CD4-positive, alpha-beta T cell treated with Interleukin-15 for 4 hours (primary cell): Measurements from ENCODE around the gene RAB7B.
"Not testable (repeated sequence)": the region's sequence is repeated elsewhere in the genome, so short reads cannot be mapped to it uniquely, and the experiment has no call there.

Experiments
- DNase-seq: peaks from one replicate; pipeline ENCODE4 v3.0.0-alpha.2; 2020; ENCODE audit warnings: low spot score

The RAB7B gene, protein sequence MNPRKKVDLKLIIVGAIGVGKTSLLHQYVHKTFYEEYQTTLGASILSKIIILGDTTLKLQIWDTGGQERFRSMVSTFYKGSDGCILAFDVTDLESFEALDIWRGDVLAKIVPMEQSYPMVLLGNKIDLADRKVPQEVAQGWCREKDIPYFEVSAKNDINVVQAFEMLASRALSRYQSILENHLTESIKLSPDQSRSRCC

DNA sequence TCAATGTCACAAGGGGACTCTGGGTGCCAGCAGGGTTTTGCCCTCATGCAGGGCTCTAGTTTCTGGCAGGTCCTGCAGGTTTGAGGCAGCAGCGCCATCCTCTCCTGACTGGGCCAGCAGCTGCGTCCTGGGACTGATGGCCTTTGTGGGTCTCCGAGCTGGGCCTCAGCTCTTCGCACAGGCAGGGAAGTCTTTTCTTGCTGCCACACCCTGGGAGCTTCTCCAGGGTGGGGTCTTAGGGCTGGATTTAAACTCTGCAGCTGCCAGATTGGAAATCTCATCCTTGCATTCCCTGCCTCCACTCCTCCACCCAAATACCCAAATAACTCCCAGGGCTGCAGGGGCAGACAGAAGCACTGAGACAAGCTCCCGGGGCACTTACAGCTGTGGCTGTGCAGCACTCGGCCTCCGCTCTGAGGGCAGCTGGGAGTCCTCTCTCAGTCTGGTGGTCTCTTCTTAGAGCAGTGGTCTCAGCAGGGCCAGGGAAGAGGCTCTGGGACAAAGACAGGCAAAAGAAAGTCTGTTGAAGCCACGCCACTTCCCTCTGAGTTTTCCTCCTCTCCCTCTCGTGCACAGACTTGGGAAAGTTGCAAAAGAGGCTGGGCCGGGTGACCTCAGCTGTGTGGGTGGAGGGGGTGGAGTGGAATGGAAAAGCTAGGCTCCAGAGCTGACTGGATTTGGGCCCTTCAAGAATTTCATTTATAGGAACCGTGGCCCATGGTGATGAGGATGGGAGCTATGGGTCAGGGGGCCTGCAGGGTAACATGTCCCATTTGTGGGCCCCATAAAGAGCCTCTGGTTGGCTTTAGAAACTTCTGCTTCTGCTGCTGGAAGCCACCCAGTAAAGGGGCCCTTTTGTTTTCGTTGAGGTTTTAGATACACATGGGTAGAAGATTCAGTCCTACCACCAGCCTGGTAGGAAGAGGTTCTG lies at the start of gene RAB7B:
Gene RAB7B, minus strand, starts transcription at position 525 of the 931 bp plus-strand sequence. CDS start 9,260 bp downstream, outside the sequence.
- DNase-seq, result no peak

DNA sequence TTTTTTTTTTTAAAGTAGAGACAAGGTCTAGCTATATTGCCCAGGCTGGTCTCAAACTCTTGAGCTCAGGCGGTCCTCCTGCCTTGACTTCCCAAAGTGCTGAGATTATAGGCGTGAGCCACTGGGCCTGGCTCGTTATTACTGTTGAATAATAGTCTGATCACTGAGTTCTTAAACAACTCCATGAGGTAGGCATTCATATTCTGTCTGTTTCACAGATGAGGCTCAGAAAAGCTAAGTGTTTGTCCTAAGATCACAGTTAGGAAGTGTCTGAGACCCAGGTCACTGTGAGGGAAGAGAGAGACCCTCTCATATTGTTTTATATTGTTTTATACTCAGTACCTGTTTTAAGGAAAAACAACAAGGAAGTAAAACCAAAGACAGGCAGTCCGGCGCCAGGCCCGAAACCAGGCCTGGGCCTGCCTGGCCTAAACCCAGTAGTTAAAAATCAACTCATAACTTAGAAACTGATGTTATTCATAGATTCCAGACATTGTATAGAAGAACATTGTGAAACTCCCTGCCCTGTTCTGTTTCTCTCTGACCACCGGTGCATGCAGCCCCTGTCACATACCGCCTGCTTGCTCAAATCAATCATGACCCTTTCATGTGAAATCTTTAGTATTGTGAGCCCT lies 49.2 kb upstream of the RAB7B start:
- not testable (repeated sequence) for DNase-seq

- peak; percentile 44 for DNase-seq
Observed at GRCh38 chr1:206050655-206051235, 47.5 kb upstream of the RAB7B start.

DNA sequence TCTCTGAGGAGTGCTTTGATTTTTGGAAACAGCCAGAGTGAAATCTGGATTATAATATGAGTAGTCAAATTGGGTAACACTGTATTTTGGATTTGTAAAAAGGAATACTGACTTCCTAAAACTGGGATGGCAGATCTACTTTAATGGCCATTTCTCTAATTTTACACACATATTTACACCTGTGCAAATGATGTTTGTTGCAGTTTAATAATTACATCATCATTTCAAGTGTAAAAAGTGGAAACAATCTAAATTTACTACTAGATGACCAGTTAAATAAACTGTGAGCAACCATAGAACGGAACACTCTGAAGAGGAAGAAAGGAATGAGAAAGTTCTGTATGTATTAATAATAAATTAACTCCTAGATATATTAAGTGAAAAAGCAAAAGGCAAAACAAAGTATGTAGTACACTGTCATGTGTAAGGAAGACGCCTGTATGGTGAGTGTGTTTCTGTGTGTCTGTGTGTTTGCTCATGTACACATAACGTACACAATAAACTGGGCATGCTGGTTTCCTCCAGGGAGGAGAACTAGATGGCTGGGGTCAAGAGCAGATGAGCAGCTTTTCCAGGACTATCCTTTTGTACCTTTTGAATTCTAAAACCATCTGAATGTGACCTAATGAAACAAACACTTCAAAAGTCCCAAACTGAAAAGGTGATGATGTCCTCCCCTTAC lies 46.9 kb upstream of the RAB7B start:
- no peak for DNase-seq

GRCh38 chr1:206049293-206049692 lies 46.1 kb upstream of the RAB7B start:
- no peak for DNase-seq

- no peak for DNase-seq
Observed at GRCh38 chr1:206048582-206048981, 45.4 kb upstream of the RAB7B start.

DNA sequence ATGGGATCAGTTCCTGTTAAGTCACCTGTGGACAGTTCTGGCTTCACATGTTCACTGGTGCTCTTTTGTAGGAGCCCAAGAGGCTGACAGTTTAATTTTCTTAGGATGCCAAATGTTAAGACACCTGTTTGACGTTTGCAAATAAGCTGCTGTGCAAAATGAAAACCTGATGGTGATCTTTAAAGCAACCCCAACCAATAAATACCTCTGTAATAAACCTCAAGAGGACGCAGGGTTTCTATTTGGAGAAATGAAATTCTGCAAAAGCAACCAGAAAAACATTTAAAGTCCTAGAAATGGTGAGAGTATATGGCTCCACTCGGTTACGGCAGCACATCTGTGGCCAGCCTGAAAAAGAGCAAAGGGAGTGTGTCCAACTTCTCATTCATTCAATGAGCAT lies 44.1 kb upstream of the RAB7B start:
- no peak for DNase-seq

DNA sequence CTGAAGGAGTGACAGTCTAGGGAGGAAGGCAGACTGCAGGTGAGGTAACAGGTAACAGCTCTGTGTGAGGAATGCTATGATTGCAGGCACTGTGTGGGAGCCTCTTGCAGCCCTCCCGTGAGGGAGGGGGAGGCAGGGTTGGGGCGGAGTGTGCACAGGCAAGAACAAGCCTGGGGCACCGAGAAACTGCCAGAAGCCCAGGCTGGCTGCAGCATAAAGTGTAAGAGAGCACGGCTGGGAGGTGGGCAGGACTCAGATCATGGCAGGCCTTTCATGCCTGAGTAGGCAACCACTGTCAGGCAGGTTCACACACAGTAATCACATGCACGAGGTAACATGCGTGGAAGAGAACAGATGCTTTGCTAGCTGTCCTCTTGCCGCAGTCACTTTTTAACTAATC lies 38.4 kb upstream of the RAB7B start:
- DNase-seq, result no peak

DNA sequence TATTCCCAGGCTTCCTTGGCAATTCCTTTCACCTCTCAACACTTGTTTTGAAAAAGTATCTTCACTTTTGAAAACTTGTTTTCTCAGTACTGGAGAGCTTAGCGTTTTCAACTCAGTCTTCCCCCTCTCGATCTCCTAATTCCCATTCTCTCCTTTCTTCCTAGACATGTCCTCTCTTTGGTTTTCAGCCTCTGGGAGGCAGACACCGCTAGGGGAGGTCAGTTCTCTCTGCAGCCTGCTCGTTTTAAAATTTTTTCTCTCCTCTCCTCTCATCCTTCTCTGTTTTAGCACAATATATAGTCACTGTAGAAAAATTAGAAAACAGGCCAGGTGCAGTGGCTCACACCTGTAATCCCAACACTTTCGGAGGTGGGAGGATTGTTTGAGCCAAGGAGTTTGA lies 37.1 kb upstream of the RAB7B start:
- DNase-seq, result no peak

DNA sequence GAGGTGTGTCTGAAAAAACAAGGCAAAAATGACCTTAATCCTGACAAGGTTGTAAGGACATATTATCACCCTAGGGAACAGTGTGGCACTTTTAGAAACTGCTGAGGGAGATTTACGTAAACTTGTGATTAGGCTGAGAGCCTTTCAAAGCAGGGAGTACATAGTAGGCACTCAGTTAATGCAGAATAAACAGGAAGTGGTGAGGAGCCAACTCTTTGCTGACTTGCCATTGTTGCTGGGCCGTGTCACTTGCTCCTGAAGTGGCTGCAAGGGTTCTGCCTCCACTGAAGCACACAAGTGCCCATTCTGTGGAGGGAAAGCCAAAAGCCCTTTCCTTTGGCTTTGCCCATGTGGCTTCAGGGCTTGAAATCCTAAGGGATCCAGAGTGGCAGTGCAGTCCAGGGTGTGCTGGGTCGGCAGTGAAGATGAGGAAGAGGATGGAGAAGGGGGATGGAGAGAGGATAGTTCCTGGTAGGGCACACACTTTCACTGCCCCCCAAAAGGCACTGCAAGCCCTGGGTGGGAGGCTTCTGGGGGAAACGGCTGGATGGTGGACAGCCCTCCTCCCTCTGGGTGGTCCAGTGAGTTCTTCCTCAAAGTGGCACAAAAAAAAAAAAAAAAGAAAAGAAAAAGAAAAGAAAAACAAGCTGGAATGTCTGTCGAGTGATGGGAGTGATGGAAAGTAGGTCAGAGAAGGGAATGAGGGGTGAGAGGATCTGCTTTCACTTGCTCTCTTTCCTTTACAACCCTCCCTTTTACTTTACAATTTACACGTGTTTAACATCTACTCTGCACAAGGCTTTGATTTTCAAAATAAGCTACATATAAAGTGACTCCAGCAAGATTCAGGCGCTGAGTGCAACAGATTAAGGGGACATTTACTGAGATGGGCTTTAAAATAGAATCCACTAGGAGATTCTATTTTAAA lies 36.1 kb upstream of the RAB7B start:
- no peak for DNase-seq

DNA sequence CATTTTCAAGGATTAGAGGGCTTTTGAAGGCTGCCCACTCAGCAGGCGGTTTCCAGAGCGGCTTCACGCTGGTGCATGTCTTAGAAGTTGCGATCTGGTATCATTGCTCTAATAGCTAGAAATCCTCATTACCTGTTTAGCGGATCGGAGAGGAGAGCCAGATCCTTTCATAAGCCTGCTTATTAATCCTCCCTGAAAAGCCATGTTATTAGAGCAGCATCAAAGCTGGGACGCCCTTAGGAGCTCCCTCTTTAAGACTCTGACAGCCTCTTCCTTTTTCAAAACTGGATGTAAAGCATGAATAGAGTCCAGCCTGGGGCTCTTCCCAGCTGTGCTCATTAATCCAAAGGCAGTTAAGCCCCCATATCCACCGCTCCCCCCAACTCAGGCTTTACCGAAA lies 34.4 kb upstream of the RAB7B start:
- DNase-seq, result no peak

GRCh38 chr1:206036663-206037455 lies 33.7 kb upstream of the RAB7B start:
- no peak for DNase-seq

GRCh38 chr1:206035027-206035426 lies 31.8 kb upstream of the RAB7B start:
- no peak for DNase-seq

DNA sequence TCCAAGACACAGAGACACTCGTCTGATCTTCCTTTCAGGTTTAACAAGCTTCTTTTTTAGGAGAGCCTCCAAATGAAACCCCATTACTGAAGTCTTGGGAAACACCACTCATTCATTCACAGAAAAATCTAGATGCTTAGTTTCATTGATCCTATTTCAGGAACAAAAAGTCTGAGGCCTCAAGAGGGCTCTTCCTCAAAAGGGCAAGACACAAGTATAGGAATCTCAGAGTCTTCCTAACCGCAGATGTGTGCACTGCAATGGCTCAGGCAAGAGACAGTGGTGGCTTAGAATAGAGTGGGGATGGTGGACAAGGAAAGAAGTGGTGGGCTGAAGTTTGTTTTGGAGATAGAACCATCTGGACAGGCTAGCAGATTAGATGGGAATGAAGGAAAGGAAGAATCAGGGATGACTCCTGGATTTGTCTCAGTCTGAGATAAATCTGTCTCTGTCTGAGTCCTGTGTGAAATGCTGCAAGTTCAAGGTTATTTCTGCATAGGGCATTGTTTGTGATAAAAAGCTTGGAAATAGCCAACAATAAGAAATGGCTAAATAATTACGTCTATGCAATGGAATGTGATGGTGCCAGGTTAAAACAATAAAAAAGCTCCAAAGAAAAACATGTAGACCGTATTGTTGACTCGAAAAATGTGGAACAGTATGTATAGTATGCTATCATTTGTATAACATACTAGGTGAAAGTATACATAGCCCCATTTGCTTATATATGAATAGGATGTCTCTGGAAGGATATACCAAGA lies 29.4 kb upstream of the RAB7B start:
- no peak for DNase-seq

- peak; percentile 54 for DNase-seq
Observed at GRCh38 chr1:206030714-206031113, 27.5 kb upstream of the RAB7B start.

DNA sequence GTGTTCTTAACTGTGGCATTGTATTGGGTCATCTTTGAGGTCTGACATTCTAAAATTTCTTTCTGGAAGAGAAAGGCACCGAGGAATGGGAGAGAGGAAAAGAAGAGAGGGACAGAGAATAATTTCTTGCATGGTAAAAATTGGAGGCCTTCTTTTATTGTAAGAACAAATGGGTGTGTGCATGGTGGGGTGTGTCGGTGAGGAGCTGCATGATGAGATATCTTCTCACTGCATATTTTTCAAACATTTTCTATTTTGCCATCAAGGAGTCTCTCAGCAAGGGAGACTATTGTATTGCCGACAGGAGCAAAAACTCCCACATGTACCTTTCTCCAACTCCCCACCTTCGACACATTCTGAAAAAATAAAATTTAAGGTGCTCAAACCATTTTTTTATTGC lies 27.0 kb upstream of the RAB7B start:
- DNase-seq, result no peak

DNA sequence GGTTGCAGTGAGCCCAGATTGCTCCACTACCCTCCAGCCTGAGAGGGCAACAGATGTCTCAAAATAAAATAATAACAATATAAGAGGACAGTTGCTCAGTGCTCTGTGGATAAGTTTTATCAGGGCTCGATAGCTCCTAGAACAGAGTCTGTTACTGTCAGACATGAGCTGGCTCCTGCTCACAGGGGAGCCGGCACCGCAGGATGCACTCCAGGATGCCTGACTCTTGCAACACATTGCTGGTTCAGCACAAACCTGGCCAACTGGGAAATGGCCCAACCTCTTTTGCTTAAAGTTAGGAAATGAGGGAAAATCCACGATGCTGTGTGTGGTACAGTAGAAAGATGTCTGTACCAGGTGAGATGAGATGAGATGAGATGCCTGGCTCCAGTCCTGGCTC lies 26.3 kb upstream of the RAB7B start:
- no peak for DNase-seq

GRCh38 chr1:206025283-206025820 lies 22.2 kb upstream of the RAB7B start:
- DNase-seq, result no peak

DNA sequence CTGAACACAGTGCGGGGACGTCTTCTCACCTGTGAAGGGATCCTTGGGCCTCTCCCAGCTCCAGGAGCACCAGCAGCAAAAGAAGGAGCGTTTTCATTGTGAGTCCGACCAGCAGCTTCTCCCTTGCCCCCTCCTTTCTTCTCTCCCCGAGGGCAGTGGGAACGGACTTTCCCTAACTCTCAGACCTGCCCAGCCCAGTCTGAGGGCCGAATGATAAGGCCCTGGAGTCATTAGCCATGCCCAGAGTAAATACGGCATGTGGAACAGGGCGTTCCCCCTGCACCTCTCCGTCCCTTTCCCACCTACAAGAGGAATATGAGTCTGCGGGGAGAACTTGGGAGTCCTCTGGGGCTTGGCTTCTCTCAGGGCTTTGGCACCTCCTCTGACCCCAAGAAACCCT lies 20.5 kb upstream of the RAB7B start, which contains the start of gene CTSE:
Gene CTSE, minus strand, starts transcription at position 201 of the 400 bp plus-strand sequence. Its CDS starts 104 bp downstream, at position 97.
- DNase-seq, result no peak
